OCI-LY7 (cell line): ENCODE measurements around the gene STAT1. TPM values are rescaled to one million over a fixed set of nuclear protein-coding genes. Genes with fewer than 3 reads are reported as not detected.

Experiments
- BruUV-seq: library from RNA; stranded (reverse); fragments of 400-500 nt; replicated peaks from 2 replicates; lab custom pipeline; 2021; lab: Mats Ljungman, UMichigan
- CTCF ChIA-PET: fragments of 300-600 bp; sonication (Branson Sonifier 250); formaldehyde crosslinking; loops from one replicate; lab custom pipeline; 2022; ENCODE audit warnings: antibody characterized with exemption; ENCODE audit not compliant: unreplicated experiment; lab: Charles Lee
- POLR2A ChIA-PET: fragments of 300-600 bp; sonication (Branson Sonifier 250); formaldehyde crosslinking; loops from one replicate; lab custom pipeline; 2022; ENCODE audit warnings: antibody characterized with exemption; lab: Charles Lee
- DNase-seq: peaks from one replicate; pipeline ENCODE4 v3.0.0-alpha.2; 2015; ENCODE audit warnings: low spot score
- H2AFZ ChIP-seq: fragments of 200-600 bp; sonication (generic), shearing (Covaris generic); 2 replicates; pipeline ENCODE4 v1.6.1; 2014; ENCODE audit warnings: mild to moderate bottlenecking, antibody characterized with exemption, low read length, moderate library complexity
- H3K27ac ChIP-seq: fragments of 200-600 bp; sonication (generic); 2 replicates; pipeline ENCODE4 v1.5.1; 2014; ENCODE audit warnings: mixed run types, low read depth, mild to moderate bottlenecking, moderate library complexity, low read length, inconsistent platforms; ENCODE audit not compliant: poor library complexity, severe bottlenecking
- H3K36me3 ChIP-seq: fragments of 200-600 bp; sonication (generic); 2 replicates; pipeline ENCODE4 v1.6.1; 2014; ENCODE audit warnings: mild to moderate bottlenecking, antibody characterized with exemption, low read length, moderate library complexity, mixed read lengths; ENCODE audit not compliant: insufficient read depth
- H3K4me1 ChIP-seq: fragments of 200-600 bp; sonication (generic); 2 replicates; pipeline ENCODE4 v1.5.1; 2014; ENCODE audit warnings: mild to moderate bottlenecking, low read length; ENCODE audit not compliant: insufficient read depth, poor library complexity, severe bottlenecking
- H3K4me2 ChIP-seq: fragments of 200-600 bp; sonication (generic); 2 replicates; pipeline ENCODE4 v1.6.1; 2014; ENCODE audit warnings: mild to moderate bottlenecking, low read length
- H3K4me3 ChIP-seq: fragments of 200-600 bp; sonication (generic); 2 replicates; pipeline ENCODE4 v1.5.1; 2014; ENCODE audit warnings: mild to moderate bottlenecking, low read depth, low read length; ENCODE audit not compliant: poor library complexity, severe bottlenecking
- H3K79me2 ChIP-seq: fragments of 200-600 bp; sonication (generic); 2 replicates; pipeline ENCODE4 v1.6.1; 2016; ENCODE audit warnings: low read depth, mild to moderate bottlenecking, low read length, moderate library complexity, mixed read lengths; ENCODE audit not compliant: insufficient read depth
- H3K9me2 ChIP-seq: fragments of 200-600 bp; sonication (generic); 2 replicates; pipeline ENCODE4 v1.6.1; 2016; ENCODE audit warnings: mild to moderate bottlenecking, low read length, mixed read lengths; ENCODE audit not compliant: insufficient read depth
- H3K9me3 ChIP-seq: fragments of 200-600 bp; sonication (generic); 2 replicates; pipeline ENCODE4 v1.6.1; 2014; ENCODE audit warnings: mild to moderate bottlenecking, mixed run types, low read length, mixed read lengths
- H4K20me1 ChIP-seq: fragments of 200-600 bp; sonication (generic); 2 replicates; pipeline ENCODE4 v1.6.1; 2014; ENCODE audit warnings: mild to moderate bottlenecking, antibody characterized with exemption, low read length, moderate library complexity, mixed read lengths; ENCODE audit not compliant: insufficient read depth
- EZH2phosphoT487 ChIP-seq: fragments of 200-600 bp; sonication (generic); IDR thresholded peaks from 2 replicates; pipeline ENCODE4 v1.6.1; 2018; ENCODE audit warnings: low read depth, borderline replicate concordance, mild to moderate bottlenecking, mixed run types, antibody characterized with exemption, low read length, moderate library complexity, mixed read lengths
- intact Hi-C: fragments of 100-400 bp; cut with micrococcal nuclease; formaldehyde crosslinking; loops from one replicate; pipeline ENCODE4 v1.10.0; 2022; ENCODE audit not compliant: unreplicated experiment
- total RNA-seq, 2 experiments: library from RNA; depleted of rRNA in 1 of 2; stranded (reverse); fragments of >200 nt in 1 of 2; shearing (Covaris generic) in 1 of 2; gene quantifications; 2 replicates each; pipeline ENCODE4 v1.2.3, GENCODE V29; 2014 to 2022
- TF ChIP-seq, protein P1 (sequence below): fragments of 200-600 bp; sonication (generic); conservative IDR thresholded peaks from 2 replicates; pipeline ENCODE4 v1.5.1; 2014; ENCODE audit warnings: mild to moderate bottlenecking, antibody characterized with exemption, low read length, moderate library complexity, mixed read lengths

Gene STAT1
- total RNA-seq, 2 experiments from 2014 or later: 23.0 to 23.1 TPM

DNA sequence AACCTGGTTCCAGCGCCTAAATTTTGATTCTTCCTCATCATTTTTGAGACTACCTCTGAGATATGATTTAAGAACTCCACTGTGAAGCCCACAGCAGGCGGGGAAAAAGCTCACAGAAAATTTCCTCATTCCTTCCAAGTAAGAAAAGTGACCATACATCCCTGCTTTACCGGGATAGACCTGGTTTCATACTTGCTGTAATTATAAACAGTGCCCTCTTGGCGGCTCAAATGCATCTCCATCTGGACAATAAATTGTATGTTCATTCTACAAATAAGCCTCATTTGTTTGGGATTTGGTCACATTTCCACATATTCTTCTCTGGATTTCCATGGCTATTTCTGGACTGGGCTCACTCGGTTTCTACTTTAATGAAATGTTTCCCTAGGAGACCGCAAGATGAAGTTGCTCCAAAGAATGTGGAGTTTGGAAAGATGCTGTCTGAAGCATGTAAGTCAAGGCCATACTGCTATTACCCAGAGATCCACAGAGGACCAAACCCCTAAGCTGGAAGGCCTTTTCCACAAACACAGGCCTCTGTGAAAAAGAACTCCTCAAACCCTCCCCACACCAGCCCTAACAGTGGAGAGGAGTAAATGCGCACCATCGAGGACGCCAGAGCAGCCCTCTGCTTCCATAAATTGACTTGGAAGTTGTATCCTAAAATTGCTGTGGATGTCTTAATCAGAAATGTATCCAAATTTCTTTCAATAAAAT lies 13.9 kb downstream of the STAT1 start:
- ChIA-PET CTCF (interaction anchor here (0.6 kb wide), 1 partner anchor 974 kb away, joined by 3 read pairs; no protein-coding TSS in a partner anchor), POLR2A (interaction anchor here (1.0 kb wide), 1 partner anchor 88 kb away, joined by 3 read pairs; no protein-coding TSS in a partner anchor)
- peaks cover 96% of the 10 kb centered on the region for H3K36me3 ChIP-seq
- BruUV-seq: no TSS peak
- no peak for DNase-seq
- H3K9me3 ChIP-seq: 0 out of 2 replicates have a peak, but pooled peaks cover 7% of the 10 kb centered on the region
- no peaks in the 10 kb centered on the region for H4K20me1 ChIP-seq
- no peak for TF ChIP-seq EZH2phosphoT487
- TF ChIP-seq, protein P1, sequence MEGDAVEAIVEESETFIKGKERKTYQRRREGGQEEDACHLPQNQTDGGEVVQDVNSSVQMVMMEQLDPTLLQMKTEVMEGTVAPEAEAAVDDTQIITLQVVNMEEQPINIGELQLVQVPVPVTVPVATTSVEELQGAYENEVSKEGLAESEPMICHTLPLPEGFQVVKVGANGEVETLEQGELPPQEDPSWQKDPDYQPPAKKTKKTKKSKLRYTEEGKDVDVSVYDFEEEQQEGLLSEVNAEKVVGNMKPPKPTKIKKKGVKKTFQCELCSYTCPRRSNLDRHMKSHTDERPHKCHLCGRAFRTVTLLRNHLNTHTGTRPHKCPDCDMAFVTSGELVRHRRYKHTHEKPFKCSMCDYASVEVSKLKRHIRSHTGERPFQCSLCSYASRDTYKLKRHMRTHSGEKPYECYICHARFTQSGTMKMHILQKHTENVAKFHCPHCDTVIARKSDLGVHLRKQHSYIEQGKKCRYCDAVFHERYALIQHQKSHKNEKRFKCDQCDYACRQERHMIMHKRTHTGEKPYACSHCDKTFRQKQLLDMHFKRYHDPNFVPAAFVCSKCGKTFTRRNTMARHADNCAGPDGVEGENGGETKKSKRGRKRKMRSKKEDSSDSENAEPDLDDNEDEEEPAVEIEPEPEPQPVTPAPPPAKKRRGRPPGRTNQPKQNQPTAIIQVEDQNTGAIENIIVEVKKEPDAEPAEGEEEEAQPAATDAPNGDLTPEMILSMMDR: no peak
- H2AFZ ChIP-seq: no peak overlapping the region
- H3K27ac ChIP-seq: no peak overlapping the region
- no peak overlapping the region for H3K4me3 ChIP-seq
- H3K9me2 ChIP-seq: no peaks in the 10 kb centered on the region
- intact Hi-C loops: no loop called here
- no peaks in the 10 kb centered on the region for H3K4me1 ChIP-seq
- H3K4me2 ChIP-seq: no peak overlapping the region
- H3K79me2 ChIP-seq: no peaks in the 10 kb centered on the region

DNA sequence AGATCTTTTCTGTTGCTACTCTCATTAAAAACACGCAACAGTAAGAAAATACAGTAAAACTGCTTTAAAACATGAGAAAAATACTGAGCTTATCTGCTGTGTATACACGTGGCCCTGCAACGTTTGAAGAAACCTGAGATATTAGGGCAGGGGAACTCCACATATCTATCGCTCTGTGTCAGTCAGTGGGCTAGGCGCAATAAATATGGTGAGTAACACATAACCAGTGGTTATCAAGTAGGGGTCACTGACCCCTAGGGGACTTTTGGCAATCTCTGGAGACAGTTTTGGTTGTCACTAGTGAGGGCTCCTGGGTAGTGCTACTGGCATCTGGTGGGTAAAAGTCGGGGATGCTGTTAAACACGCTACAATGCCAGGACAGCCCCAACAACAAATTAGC lies 14.9 kb downstream of the STAT1 start:
- TF ChIP-seq, protein P1: no peak
- intact Hi-C loops: no loop called here
- CTCF ChIA-PET: no interaction called here
- Histone ChIP-seq H4K20me1 (no peaks in the 10 kb centered on the region), H3K36me3 (peaks cover 94% of the 10 kb centered on the region), H3K4me2 (no peak overlapping the region), H3K9me3 (0 out of 2 replicates have a peak, but pooled peaks cover 7% of the 10 kb centered on the region), H2AFZ (no peak overlapping the region), H3K9me2 (no peaks in the 10 kb centered on the region), H3K4me1 (no peaks in the 10 kb centered on the region), H3K4me3 (no peak overlapping the region), H3K27ac (no peak overlapping the region), H3K79me2 (no peaks in the 10 kb centered on the region)
- DNase-seq: no peak
- POLR2A ChIA-PET: no interaction called here
- no TSS peak for BruUV-seq

DNA sequence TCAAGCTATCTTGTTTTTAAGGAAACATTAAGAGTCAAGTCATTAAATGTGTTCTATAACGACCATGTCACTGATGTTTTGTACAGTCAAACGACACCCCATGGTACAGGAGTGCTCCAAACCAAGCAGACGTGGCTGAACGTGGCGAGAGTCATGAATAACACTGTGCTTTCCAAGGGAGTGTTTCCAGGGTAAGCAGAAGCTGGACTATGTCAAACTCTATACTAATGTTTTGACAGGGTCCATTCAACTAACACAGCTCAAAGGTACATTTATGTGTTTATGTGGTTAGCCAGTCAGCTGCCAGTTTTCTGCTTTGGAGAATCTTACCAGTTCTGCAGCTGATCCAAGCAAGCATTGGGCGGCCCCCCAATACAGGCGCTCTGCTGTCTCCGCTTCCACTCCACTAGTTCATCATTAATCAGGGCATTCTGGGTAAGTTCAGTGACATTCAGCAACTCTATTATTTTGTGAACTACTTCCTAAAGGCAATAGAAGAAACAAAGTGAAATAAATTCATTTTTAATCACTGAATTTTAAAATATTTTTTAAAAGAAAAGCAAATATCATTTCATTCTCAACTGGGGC lies 16.4 kb downstream of the STAT1 start:
- H3K79me2 ChIP-seq: no peaks in the 10 kb centered on the region
- BruUV-seq: no TSS peak
- H3K9me2 ChIP-seq: no peaks in the 10 kb centered on the region
- intact Hi-C loops: no loop called here
- no peak overlapping the region for H3K4me2 ChIP-seq
- TF ChIP-seq, protein P1: no peak
- no peak for TF ChIP-seq EZH2phosphoT487
- H3K36me3 ChIP-seq: peaks cover 92% of the 10 kb centered on the region
- CTCF ChIA-PET: no interaction called here
- H4K20me1 ChIP-seq: no peaks in the 10 kb centered on the region
- H3K27ac ChIP-seq: no peak overlapping the region
- POLR2A ChIA-PET: interaction anchor here (0.5 to 0.6 kb wide), 2 partner anchors 146 to 417 kb away, joined by 3 read pairs; no protein-coding TSS in a partner anchor
- no peaks in the 10 kb centered on the region for H3K4me1 ChIP-seq
- H3K4me3 ChIP-seq: no peak overlapping the region
- H3K9me3 ChIP-seq: no peaks in the 10 kb centered on the region
- H2AFZ ChIP-seq: no peak overlapping the region
- DNase-seq: no peak
